Skeletal muscle satellite cell (primary cell): Measurements from ENCODE around the gene TF.

Experiments used
- H3K27me3 ChIP-seq: 2 replicates; pipeline ENCODE4 v1.7.0; 2013; ENCODE audit warnings: low read length; ENCODE audit not compliant: control insufficient read depth, insufficient read depth
- H3K36me3 ChIP-seq: 2 replicates; pipeline ENCODE4 v1.7.0; 2013; ENCODE audit warnings: mild to moderate bottlenecking, control low read depth, low read length; ENCODE audit not compliant: insufficient read depth
- H3K4me1 ChIP-seq: 2 replicates; pipeline ENCODE4 v1.7.0; 2013; ENCODE audit warnings: low read length; ENCODE audit not compliant: control insufficient read depth, insufficient read depth
- H3K4me2 ChIP-seq: 2 replicates; pipeline ENCODE4 v1.7.0; 2013; ENCODE audit warnings: mild to moderate bottlenecking, low read length
- H3K4me3 ChIP-seq: 2 replicates; pipeline ENCODE4 v1.7.0; 2013; ENCODE audit warnings: low read length
- H3K9ac ChIP-seq: 2 replicates; pipeline ENCODE4 v1.7.0; 2013; ENCODE audit warnings: mild to moderate bottlenecking, low read depth, low read length, moderate library complexity
- H3K9me3 ChIP-seq: replicated peaks from 2 replicates; pipeline ENCODE4 v1.7.0; 2013; ENCODE audit warnings: mild to moderate bottlenecking, control low read depth, low read length

TF gene

DNA sequence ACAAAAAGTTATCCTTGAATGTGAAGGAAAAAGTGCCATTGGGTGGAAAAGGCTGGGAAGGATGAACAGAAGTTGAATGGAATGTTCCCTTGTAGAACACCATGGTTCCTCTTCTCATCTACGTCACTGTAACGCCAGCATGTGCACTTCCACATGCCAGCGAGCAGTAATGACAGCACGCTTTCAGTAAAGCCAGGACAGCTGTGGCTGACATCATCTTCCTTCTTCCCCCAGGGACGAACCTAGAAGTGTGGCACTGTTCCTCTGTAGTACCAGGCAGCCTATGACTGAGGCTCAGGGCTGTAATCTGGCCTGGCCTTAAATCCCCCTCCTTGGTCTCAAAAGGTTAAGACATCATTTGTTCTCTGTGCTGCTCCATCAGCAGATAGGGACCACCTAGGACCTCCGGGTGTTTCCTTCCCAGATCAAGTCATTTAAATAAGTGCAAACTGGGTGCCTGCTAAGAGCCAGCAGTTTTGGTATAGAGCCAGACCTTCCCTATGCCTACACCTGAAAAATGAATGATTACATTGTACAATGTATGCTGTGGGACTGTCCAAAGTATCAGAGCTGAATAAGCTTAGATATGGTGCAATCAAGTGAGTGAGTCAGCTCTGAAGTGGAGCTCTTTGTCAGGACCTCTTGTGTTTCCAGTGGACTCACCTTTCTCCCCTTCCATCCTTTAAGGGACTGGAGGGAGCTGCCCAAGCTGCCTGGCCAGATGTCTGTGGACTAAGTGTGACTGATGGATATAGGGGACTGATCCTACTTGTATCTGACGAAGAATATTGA lies 53.8 kb downstream of the TF start:
- H3K4me1 ChIP-seq = no peaks in the 10 kb centered on the region
- H3K9me3 ChIP-seq = no peaks in the 10 kb centered on the region
- peaks cover 16% of the 10 kb centered on the region for H3K27me3 ChIP-seq
- no peak overlapping the region for H3K4me3 ChIP-seq
- no peaks in the 10 kb centered on the region for H3K36me3 ChIP-seq
- H3K4me2 ChIP-seq = no peak overlapping the region
- H3K9ac ChIP-seq = no peak overlapping the region

DNA sequence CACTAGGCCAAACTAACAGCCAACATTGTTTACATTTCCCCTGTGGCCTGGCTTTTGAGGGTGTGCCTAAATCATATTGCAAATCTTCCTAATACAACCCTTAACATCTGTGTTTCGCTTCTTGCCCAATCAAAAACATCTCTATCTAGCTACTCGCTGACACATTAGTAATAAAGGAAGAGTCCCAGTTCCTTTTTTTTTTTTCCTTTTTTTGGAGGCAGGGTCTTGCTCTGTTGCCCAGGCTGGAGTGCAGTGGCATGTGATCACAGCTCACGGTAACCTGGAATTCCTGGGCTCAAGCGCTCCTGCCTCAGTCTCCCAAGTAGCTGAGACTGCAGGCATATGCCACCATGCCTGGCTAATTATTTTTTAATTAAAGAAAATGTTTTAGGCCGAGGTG lies 57.3 kb downstream of the TF start:
- Histone ChIP-seq H3K9me3 (no peaks in the 10 kb centered on the region), H3K4me3 (no peak overlapping the region), H3K4me1 (peaks cover 4% of the 10 kb centered on the region), H3K9ac (no peak overlapping the region), H3K36me3 (peaks cover 9% of the 10 kb centered on the region), H3K27me3 (peaks cover 16% of the 10 kb centered on the region), H3K4me2 (no peak overlapping the region)

DNA sequence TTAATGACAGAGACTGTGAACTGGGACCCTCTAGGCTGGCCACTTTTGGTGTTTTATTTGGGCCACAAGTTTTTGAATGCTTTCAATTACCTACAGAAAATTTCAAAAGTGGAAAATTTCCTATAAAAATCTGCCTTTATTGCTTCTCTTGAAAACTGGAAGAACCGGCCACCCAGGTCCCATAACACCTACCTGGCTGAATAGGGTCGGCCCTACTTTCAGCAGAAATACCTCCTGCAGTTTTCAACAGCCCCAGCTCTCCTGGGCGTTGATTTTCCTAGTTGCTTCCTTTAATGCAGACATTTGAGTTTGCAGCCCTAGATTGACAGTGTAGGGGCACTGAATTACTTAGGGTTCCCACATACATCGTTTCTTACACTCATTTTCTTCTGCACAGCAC lies 58.7 kb downstream of the TF start:
- Histone ChIP-seq H3K9me3 (no peaks in the 10 kb centered on the region), H3K9ac (no peak overlapping the region), H3K27me3 (peaks cover 7% of the 10 kb centered on the region), H3K36me3 (peaks cover 10% of the 10 kb centered on the region), H3K4me3 (no peak overlapping the region), H3K4me2 (peak overlapping the region; percentile 96), H3K4me1 (peaks cover 4% of the 10 kb centered on the region)

DNA sequence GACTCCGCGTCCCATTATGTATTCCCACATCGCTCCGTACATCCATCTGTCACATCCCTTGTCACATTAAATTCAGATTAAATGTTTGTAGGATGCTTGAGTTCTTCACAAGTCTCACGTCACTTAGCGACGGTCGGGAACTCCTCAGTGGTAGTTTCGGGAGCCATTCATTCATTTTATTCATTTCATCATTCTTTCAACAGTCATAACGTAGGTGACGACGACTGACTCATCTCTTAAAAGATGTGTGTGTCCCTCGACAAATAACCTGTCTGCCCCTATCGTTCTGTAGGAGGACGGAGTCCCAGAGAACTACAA lies 59.1 kb downstream of the TF start:
- Histone ChIP-seq H3K4me1 (peaks cover 4% of the 10 kb centered on the region), H3K9ac (no peak overlapping the region), H3K4me2 (peak overlapping the region; percentile 96), H3K4me3 (peak overlapping the region; percentile 98), H3K27me3 (peaks cover 4% of the 10 kb centered on the region), H3K9me3 (no peaks in the 10 kb centered on the region), H3K36me3 (peaks cover 14% of the 10 kb centered on the region)

DNA sequence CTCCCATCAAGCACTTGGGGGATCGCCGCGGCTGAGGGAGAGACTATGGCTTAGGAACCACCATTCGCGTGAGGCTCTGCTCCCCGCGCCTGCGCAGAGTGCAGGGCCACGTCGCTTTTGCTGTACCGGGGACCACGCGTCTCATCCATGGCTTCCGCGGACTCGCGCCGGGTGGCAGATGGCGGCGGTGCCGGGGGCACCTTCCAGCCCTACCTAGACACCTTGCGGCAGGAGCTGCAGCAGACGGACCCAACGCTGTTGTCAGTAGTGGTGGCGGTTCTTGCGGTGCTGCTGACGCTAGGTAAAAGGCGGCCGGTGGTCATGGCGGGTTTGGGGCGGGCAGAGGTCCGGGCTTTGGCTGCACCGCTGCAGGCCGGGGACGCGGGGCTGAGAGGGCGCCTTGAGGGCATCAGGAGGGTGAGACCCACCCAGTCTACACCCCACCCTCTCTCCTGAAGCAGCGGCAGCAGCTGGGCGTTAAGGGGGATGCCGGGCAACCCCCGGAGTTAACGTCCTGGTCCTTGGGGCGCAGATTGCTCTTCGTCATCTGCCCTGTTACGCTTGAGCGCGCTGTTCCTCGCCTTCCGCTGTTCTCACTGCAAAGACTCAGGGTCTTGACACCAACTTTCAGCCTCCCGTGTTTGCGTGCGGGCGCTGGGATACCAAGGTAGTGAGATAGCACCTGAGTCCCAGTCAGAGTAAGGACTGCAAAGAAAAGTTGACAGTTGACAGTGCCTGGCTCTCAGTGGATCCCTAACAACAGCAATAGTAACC lies 59.7 kb downstream of the TF start, which contains the start of gene SRPRB:
SRPRB (plus strand) TSS at position 114 of the 774 bp plus-strand sequence; CDS start at position 148, 34 bp downstream.
- Histone ChIP-seq H3K4me3 (peak within 1 kb of the TSS; percentile 98), H3K9ac (peak within 1 kb of the TSS; percentile 83), H3K4me1 (peaks cover 4% of the 10 kb centered on the region), H3K27me3 (peaks cover 4% of the 10 kb centered on the region), H3K9me3 (no peaks in the 10 kb centered on the region), H3K4me2 (peak within 1 kb of the TSS; percentile 96), H3K36me3 (peaks cover 18% of the 10 kb centered on the region)

DNA sequence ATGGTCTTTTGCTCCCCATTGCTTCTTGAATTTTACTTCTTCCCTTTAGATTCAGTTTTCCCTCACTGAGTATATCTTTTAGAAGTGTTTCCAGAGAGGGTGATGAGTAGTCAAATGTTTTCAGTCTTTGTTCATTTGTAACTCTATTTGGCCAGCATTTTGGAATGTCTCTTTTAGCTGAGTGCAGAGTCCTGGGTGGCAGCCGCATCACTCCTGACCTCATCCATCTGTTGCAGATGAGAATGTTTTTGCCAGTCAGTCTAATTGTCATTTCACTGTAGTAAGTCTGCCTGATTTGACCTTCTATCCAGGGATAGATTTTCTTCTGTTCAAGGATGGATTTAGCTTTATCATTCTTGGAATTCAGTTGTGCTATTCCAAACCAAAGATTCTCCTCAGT lies 66.7 kb downstream of the TF start:
- no peak overlapping the region for H3K9ac ChIP-seq
- no peak overlapping the region for H3K4me3 ChIP-seq
- H3K9me3 ChIP-seq = no peaks in the 10 kb centered on the region
- H3K36me3 ChIP-seq = peaks cover 57% of the 10 kb centered on the region
- no peak overlapping the region for H3K4me2 ChIP-seq
- no peaks in the 10 kb centered on the region for H3K4me1 ChIP-seq
- no peaks in the 10 kb centered on the region for H3K27me3 ChIP-seq

DNA sequence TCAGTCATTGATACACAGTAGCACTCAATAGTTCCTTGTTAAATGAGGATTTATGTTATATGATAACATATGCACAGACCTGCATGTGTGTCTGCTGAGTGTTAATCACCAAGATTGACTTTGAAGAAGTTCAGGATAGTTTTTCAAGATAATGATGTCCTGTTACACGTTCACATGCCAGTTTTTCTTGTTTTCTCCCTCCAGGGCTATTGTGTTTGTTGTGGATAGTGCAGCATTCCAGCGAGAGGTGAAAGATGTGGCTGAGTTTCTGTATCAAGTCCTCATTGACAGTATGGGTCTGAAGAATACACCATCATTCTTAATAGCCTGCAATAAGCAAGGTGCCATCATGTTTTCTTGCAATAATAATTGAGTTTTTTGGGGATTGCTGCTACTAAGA lies 69.2 kb downstream of the TF start:
- no peaks in the 10 kb centered on the region for H3K27me3 ChIP-seq
- no peak overlapping the region for H3K9ac ChIP-seq
- H3K4me3 ChIP-seq = no peak overlapping the region
- peaks cover 63% of the 10 kb centered on the region for H3K36me3 ChIP-seq
- H3K9me3 ChIP-seq = no peaks in the 10 kb centered on the region
- no peaks in the 10 kb centered on the region for H3K4me1 ChIP-seq
- no peak overlapping the region for H3K4me2 ChIP-seq

DNA sequence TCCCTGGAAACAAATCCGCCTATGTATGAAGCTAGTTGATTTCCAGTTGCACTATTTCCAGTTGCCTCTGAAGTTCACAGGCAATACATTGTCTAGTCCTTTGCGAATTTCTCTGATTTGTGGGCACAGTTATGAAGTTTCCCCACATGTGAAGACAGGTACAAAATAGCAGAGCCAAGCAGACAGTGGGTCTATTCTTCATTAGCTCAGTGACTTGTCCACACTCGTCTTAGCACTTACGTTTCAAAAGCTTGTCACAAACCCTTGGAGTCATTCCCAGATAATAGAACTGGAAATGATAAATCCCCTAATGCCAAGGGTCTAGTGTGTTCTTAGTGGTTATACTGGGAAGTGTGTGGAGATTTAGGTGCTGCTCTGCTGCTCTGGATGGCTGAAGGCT lies 73.9 kb downstream of the TF start:
- H3K9ac ChIP-seq = no peak overlapping the region
- no peaks in the 10 kb centered on the region for H3K9me3 ChIP-seq
- peaks cover 5% of the 10 kb centered on the region for H3K4me1 ChIP-seq
- H3K4me2 ChIP-seq = no peak overlapping the region
- H3K36me3 ChIP-seq = peaks cover 82% of the 10 kb centered on the region
- no peaks in the 10 kb centered on the region for H3K27me3 ChIP-seq
- no peak overlapping the region for H3K4me3 ChIP-seq

DNA sequence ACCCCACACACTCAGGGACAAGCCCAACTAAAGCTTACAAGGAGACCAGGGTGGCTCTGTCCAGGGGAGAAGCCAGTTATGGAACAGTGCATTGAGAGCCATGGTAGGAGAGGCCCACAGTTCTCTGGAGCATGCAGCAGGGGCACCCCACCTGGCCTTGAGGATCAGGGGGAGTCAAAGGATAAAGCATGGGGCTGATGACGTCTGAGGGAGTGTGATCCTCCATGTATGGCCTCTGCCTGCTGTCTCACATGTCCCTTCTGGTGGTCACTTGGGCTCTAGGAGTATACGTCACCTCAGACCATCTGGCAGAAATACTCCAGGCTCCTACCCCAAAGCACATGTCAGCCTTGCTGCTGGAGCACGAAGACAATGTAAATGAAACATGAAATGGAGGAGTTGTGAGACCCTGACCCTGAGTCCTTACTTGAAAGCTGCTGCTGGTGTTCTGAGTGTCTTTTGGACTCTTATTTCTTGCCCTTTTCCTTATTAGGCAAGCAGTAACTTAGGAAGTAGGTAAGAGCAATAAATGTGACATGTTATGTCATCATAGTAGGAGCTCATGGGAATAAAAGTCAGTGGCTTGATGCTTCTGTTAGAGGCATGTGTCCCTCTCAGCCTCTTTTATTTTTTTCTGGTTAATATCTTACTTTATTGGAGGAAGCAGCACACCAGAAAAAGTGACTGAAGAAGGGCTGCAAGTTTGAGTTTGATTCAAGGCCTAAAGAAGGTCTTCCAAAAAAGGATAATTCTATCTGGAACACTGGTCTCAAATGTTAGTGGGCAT lies 74.9 kb downstream of the TF start:
- no peaks in the 10 kb centered on the region for H3K27me3 ChIP-seq
- no peak overlapping the region for H3K4me3 ChIP-seq
- no peak overlapping the region for H3K9ac ChIP-seq
- H3K36me3 ChIP-seq = peaks cover 73% of the 10 kb centered on the region
- H3K4me1 ChIP-seq = peaks cover 5% of the 10 kb centered on the region
- no peaks in the 10 kb centered on the region for H3K9me3 ChIP-seq
- H3K4me2 ChIP-seq = no peak overlapping the region

DNA sequence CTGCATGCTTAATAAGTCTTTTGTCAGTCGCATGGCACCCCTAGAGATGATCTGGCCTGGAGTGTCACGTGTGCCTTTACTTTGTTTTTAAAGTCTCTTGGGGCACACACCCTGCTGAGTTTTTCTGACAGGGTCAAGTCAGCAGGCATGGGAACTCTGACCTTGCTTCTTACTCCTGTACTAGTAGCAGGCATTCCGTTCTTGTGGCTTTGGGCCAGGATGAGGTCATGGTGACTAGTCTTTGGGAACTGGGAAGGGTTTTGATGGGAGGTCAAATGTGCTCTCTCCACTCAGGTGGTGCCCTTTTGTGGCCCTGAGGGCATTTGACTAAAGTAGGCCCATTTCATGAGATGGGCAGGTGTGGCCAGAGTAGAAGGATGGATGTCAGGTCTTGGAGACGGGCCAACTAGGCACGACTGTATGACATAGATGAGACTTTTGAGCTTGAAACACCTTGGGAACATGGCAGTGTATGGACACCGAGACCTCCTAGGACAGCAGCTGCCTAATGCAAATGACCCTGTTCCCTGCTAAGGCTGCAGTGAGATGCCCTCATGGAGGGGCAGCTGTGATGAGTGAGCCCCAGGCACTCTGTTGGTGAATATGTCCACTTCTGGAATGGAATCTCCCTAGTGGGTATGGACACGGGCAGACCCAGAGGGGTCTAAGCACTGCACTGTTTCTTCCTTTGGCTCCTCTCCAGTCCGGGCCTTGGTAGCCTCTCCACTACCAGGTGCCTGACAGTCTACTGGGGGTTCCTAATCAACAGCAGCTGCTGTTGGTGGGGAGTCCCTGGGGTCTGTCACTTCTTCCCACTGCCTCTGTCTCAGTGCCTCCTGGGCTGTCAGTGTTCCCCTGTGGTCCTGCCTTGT lies 75.8 kb downstream of the TF start:
- no peaks in the 10 kb centered on the region for H3K9me3 ChIP-seq
- no peak overlapping the region for H3K4me2 ChIP-seq
- H3K27me3 ChIP-seq = no peaks in the 10 kb centered on the region
- no peak overlapping the region for H3K9ac ChIP-seq
- H3K4me3 ChIP-seq = no peak overlapping the region
- H3K36me3 ChIP-seq = peaks cover 64% of the 10 kb centered on the region
- peaks cover 5% of the 10 kb centered on the region for H3K4me1 ChIP-seq
